ENCODE results near the gene PTPN4.
"Not testable (repeated sequence)": the region's sequence is repeated elsewhere in the genome, so short reads cannot be mapped to it uniquely, and the experiment has no call there.

Gene PTPN4

GRCh38 chr2:119765433-119766002 is 5.8 kb downstream of the PTPN4 start:
- DNase-seq, result no peak

- no peak for DNase-seq
Observed at GRCh38 chr2:119766944-119767343, 7.2 kb downstream of the PTPN4 start.

GRCh38 chr2:119768742-119769141 is 9.0 kb downstream of the PTPN4 start:
- DNase-seq, result no peak

GRCh38 chr2:119769645-119770044 is 9.9 kb downstream of the PTPN4 start:
- DNase-seq, result no peak

GRCh38 chr2:119771331-119771730 is 11.6 kb downstream of the PTPN4 start:
- no peak for DNase-seq

GRCh38 chr2:119772128-119772527 is 12.4 kb downstream of the PTPN4 start:
- DNase-seq, result no peak

GRCh38 chr2:119772767-119773166 is 13.0 kb downstream of the PTPN4 start:
- DNase-seq, result no peak

- DNase-seq, result no peak
Observed at GRCh38 chr2:119774026-119774425, 14.3 kb downstream of the PTPN4 start.

GRCh38 chr2:119775102-119775501 is 15.4 kb downstream of the PTPN4 start:
- no peak for DNase-seq

- no peak for DNase-seq
Observed at GRCh38 chr2:119782308-119783027, 22.7 kb downstream of the PTPN4 start.

GRCh38 chr2:119784876-119785275 is 25.2 kb downstream of the PTPN4 start:
- DNase-seq, result no peak

GRCh38 chr2:119786295-119786694 is 26.6 kb downstream of the PTPN4 start:
- DNase-seq, result no peak

GRCh38 chr2:119788752-119789151 is 29.0 kb downstream of the PTPN4 start:
- DNase-seq, result no peak

GRCh38 chr2:119790466-119790865 is 30.7 kb downstream of the PTPN4 start:
- no peak for DNase-seq

- DNase-seq, result no peak
Observed at GRCh38 chr2:119792907-119793312, 33.2 kb downstream of the PTPN4 start.

GRCh38 chr2:119794237-119794636 is 34.5 kb downstream of the PTPN4 start:
- DNase-seq, result no peak

- no peak for DNase-seq
Observed at GRCh38 chr2:119795309-119796303, 35.9 kb downstream of the PTPN4 start.

- DNase-seq, result no peak
Observed at GRCh38 chr2:119800376-119800902, 40.7 kb downstream of the PTPN4 start.

GRCh38 chr2:119801040-119801439 is 41.3 kb downstream of the PTPN4 start:
- DNase-seq, result no peak

- DNase-seq, result not testable (repeated sequence)
Observed at GRCh38 chr2:119801989-119802388, 42.3 kb downstream of the PTPN4 start.

- no peak for DNase-seq
Observed at GRCh38 chr2:119803101-119803500, 43.4 kb downstream of the PTPN4 start.

- DNase-seq, result not testable (repeated sequence)
Observed at GRCh38 chr2:119804409-119804808, 44.7 kb downstream of the PTPN4 start.

GRCh38 chr2:119808516-119809147 is 48.9 kb downstream of the PTPN4 start:
- DNase-seq, result no peak
